CD8-positive, alpha-beta memory T cell (primary cell): ENCODE measurements around the gene NEUROG2. TPM values are rescaled to one million over a fixed set of nuclear protein-coding genes. Genes with fewer than 3 reads are reported as not detected.
"Not testable (repeated sequence)": the region's sequence is repeated elsewhere in the genome, so short reads cannot be mapped to it uniquely, and the experiment has no call there.

ENCODE experiments used
- CTCF ChIA-PET: fragments of 350-600 bp; sonication (Branson Sonifier 250); formaldehyde crosslinking; loops from one replicate; lab custom pipeline; 2021; ENCODE audit warnings: antibody characterized with exemption; lab: Charles Lee
- POLR2A ChIA-PET: fragments of 350-600 bp; sonication (Branson Sonifier 250); formaldehyde crosslinking; loops from one replicate; lab custom pipeline; 2021; ENCODE audit warnings: antibody characterized with exemption; lab: Charles Lee
- DNase-seq, 5 donors: peaks; one replicate each; pipeline versions ENCODE4 v3.0.0 to v3.0.0-alpha.2; 2020 to 2022; ENCODE audit warnings: mixed read lengths in 1 of 5
- H3K27ac ChIP-seq: one replicate; pipeline ENCODE4 v1.7.0; 2013; ENCODE audit warnings: low read depth, mild to moderate bottlenecking, low read length, moderate library complexity
- H3K27me3 ChIP-seq: 2 replicates; pipeline ENCODE4 v1.7.0; 2013; ENCODE audit warnings: low read length, mild to moderate bottlenecking; ENCODE audit not compliant: insufficient read depth, poor library complexity, severe bottlenecking
- H3K36me3 ChIP-seq: 2 replicates; pipeline ENCODE4 v1.7.0; 2013; ENCODE audit warnings: mild to moderate bottlenecking, low read length, moderate library complexity; ENCODE audit not compliant: insufficient read depth
- H3K4me1 ChIP-seq: 2 replicates; pipeline ENCODE4 v1.7.0; 2013; ENCODE audit warnings: mild to moderate bottlenecking, low read length, moderate library complexity; ENCODE audit not compliant: insufficient read depth
- H3K4me3 ChIP-seq: 2 replicates; pipeline ENCODE4 v1.7.0; 2013; ENCODE audit warnings: mild to moderate bottlenecking, low read length
- H3K9me3 ChIP-seq: 2 replicates; pipeline ENCODE4 v1.7.0; 2013; ENCODE audit warnings: mild to moderate bottlenecking, low read length
- H3K27ac Mint-ChIP-seq, 8 donors: one replicate each; pipeline ENCODE4 v1.8.0; 2020 to 2021; ENCODE audit warnings: mixed read lengths in 8 of 8, mild to moderate bottlenecking in 6 of 8, inconsistent platforms in 3 of 8, moderate library complexity in 3 of 8
- H3K27me3 Mint-ChIP-seq, 2 donors: one replicate each; pipeline ENCODE4 v1.8.0; 2020 to 2021; ENCODE audit warnings: mixed read lengths in 2 of 2, mild to moderate bottlenecking in 1 of 2, moderate library complexity in 1 of 2
- H3K36me3 Mint-ChIP-seq, 3 donors: one replicate each; pipeline ENCODE4 v1.8.0; 2020 to 2021; ENCODE audit warnings: mixed read lengths in 3 of 3, inconsistent platforms in 1 of 3, mild to moderate bottlenecking in 1 of 3
- H3K4me1 Mint-ChIP-seq, 3 donors: one replicate each; pipeline ENCODE4 v1.8.0; 2020 to 2021; ENCODE audit warnings: mixed read lengths in 3 of 3, inconsistent platforms in 1 of 3, mild to moderate bottlenecking in 1 of 3
- H3K4me3 Mint-ChIP-seq, 7 donors: one replicate each; pipeline ENCODE4 v1.8.0; 2020 to 2021; ENCODE audit warnings: mixed read lengths in 7 of 7, mild to moderate bottlenecking in 6 of 7, moderate library complexity in 4 of 7, inconsistent platforms in 2 of 7
- H3K9me3 Mint-ChIP-seq, 5 donors: one replicate each; pipeline ENCODE4 v1.8.0; 2020 to 2022; ENCODE audit warnings: mixed read lengths in 5 of 5, mild to moderate bottlenecking in 3 of 5, moderate library complexity in 2 of 5, inconsistent platforms in 1 of 5
- polyA plus RNA-seq: library from polyadenylated mRNA; unstranded; fragments of 300-500 nt; fragmentation: Illumina TruSeq; gene quantifications from one replicate; pipeline ENCODE4 v1.2.3, GENCODE V29; 2021
- total RNA-seq, 2 experiments: library from RNA; stranded (reverse); gene quantifications; one replicate each; pipeline ENCODE4 v1.2.3, GENCODE V29; 2021

NEUROG2 gene
- total and polyA plus RNA-seq, 3 experiments from 2014 or later, result not detected

GRCh38 chr4:112502871-112503270, 13.1 kb downstream of the NEUROG2 start:
- no peaks in the 10 kb centered on the region for H3K9me3 ChIP-seq
- H3K4me1 Mint-ChIP-seq, result no peaks in the 10 kb centered on the region
- no peaks in the 10 kb centered on the region for H3K36me3 ChIP-seq
- ChIA-PET POLR2A (no interaction called here), CTCF (interaction anchor here (1.2 kb wide), 1 partner anchor 21 kb away, joined by 5 read pairs; no protein-coding TSS in a partner anchor)
- no peak overlapping the region for H3K27ac ChIP-seq
- H3K27me3 Mint-ChIP-seq, result peaks cover 8 to 72% of the 10 kb centered on the region in 2 donors
- no peaks in the 10 kb centered on the region for H3K36me3 Mint-ChIP-seq
- peaks cover 6% of the 10 kb centered on the region for H3K27me3 ChIP-seq
- no peaks in the 10 kb centered on the region for H3K9me3 Mint-ChIP-seq
- no peak overlapping the region for H3K4me3 Mint-ChIP-seq
- no peak overlapping the region for H3K4me3 ChIP-seq
- no peaks in the 10 kb centered on the region for H3K4me1 ChIP-seq
- no peak for DNase-seq
- peak overlapping the region in 1 of 8 donors; percentile 27 for H3K27ac Mint-ChIP-seq

- H3K27ac Mint-ChIP-seq, result no peak overlapping the region
- H3K27me3 ChIP-seq, result no peaks in the 10 kb centered on the region
- no peaks in the 10 kb centered on the region for H3K9me3 ChIP-seq
- H3K9me3 Mint-ChIP-seq, result peaks cover 13 to 23% (median 14%) of the 10 kb centered on the region in 5 donors
- no peaks in the 10 kb centered on the region for H3K36me3 ChIP-seq
- CTCF ChIA-PET, result no interaction called here
- H3K4me3 ChIP-seq, result no peak overlapping the region
- DNase-seq, result no peak
- no peak overlapping the region for H3K4me3 Mint-ChIP-seq
- H3K4me1 ChIP-seq, result no peaks in the 10 kb centered on the region
- POLR2A ChIA-PET, result no interaction called here
- peaks cover 8 to 22% of the 10 kb centered on the region in 2 donors for H3K27me3 Mint-ChIP-seq
- no peak overlapping the region for H3K27ac ChIP-seq
- H3K36me3 Mint-ChIP-seq, result peaks cover 0 to 6% (median 0%) of the 10 kb centered on the region in 3 donors
- H3K4me1 Mint-ChIP-seq, result no peaks in the 10 kb centered on the region
Observed at GRCh38 chr4:112492321-112492720, 23.7 kb downstream of the NEUROG2 start.

GRCh38 chr4:112490808-112491207, 25.2 kb downstream of the NEUROG2 start:
- H3K4me3 ChIP-seq, H3K27ac Mint-ChIP-seq, H3K9me3 ChIP-seq, H3K27ac ChIP-seq, CTCF ChIA-PET, H3K27me3 ChIP-seq, H3K4me1 Mint-ChIP-seq, H3K36me3 ChIP-seq, H3K4me1 ChIP-seq, POLR2A ChIA-PET, DNase-seq, H3K36me3 Mint-ChIP-seq, H3K4me3 Mint-ChIP-seq: not testable (repeated sequence)
- Mint-ChIP-seq H3K27me3 (peaks cover 12 to 26% of the 10 kb centered on the region in 2 donors), H3K9me3 (peaks cover 13 to 23% (median 14%) of the 10 kb centered on the region in 5 donors)

GRCh38 chr4:112485930-112486329, 30.1 kb downstream of the NEUROG2 start:
- Histone ChIP-seq H3K9me3 (no peaks in the 10 kb centered on the region), H3K27me3 (no peaks in the 10 kb centered on the region), H3K27ac (no peak overlapping the region), H3K4me3 (no peak overlapping the region), H3K36me3 (no peaks in the 10 kb centered on the region), H3K4me1 (no peaks in the 10 kb centered on the region)
- CTCF ChIA-PET, result no interaction called here
- POLR2A ChIA-PET, result interaction anchor here (0.6 kb wide), 1 partner anchor 9 kb away, joined by 6 read pairs; no protein-coding TSS in a partner anchor
- peaks cover 14 to 27% of the 10 kb centered on the region in 2 donors for H3K27me3 Mint-ChIP-seq
- H3K4me1 Mint-ChIP-seq, result no peaks in the 10 kb centered on the region
- no peak overlapping the region for H3K27ac Mint-ChIP-seq
- H3K36me3 Mint-ChIP-seq, result peaks cover 0 to 1% (median 0%) of the 10 kb centered on the region in 3 donors
- no peak for DNase-seq
- peaks cover 17 to 29% (median 21%) of the 10 kb centered on the region in 5 donors for H3K9me3 Mint-ChIP-seq
- H3K4me3 Mint-ChIP-seq, result no peak overlapping the region

- no peak overlapping the region for H3K4me3 Mint-ChIP-seq
- H3K9me3 Mint-ChIP-seq, result peaks cover 0 to 9% (median 4%) of the 10 kb centered on the region in 5 donors
- DNase-seq, result no peak
- Histone ChIP-seq H3K9me3 (no peaks in the 10 kb centered on the region), H3K27ac (no peak overlapping the region), H3K27me3 (no peaks in the 10 kb centered on the region), H3K4me1 (no peaks in the 10 kb centered on the region), H3K36me3 (no peaks in the 10 kb centered on the region), H3K4me3 (no peak overlapping the region)
- no peaks in the 10 kb centered on the region for H3K4me1 Mint-ChIP-seq
- CTCF ChIA-PET, result no interaction called here
- H3K36me3 Mint-ChIP-seq, result no peaks in the 10 kb centered on the region
- POLR2A ChIA-PET, result no interaction called here
- peaks cover 12 to 20% of the 10 kb centered on the region in 2 donors for H3K27me3 Mint-ChIP-seq
- H3K27ac Mint-ChIP-seq, result no peak overlapping the region
Observed at GRCh38 chr4:112473985-112474384, 42.0 kb downstream of the NEUROG2 start.

GRCh38 chr4:112472318-112472717, 43.7 kb downstream of the NEUROG2 start:
- no peaks in the 10 kb centered on the region for H3K36me3 Mint-ChIP-seq
- Histone ChIP-seq H3K4me3 (no peak overlapping the region), H3K9me3 (no peaks in the 10 kb centered on the region), H3K4me1 (no peaks in the 10 kb centered on the region), H3K27me3 (no peaks in the 10 kb centered on the region), H3K36me3 (no peaks in the 10 kb centered on the region), H3K27ac (no peak overlapping the region)
- ChIA-PET CTCF (no interaction called here), POLR2A (no interaction called here)
- H3K27ac Mint-ChIP-seq, result no peak overlapping the region
- H3K4me1 Mint-ChIP-seq, result no peaks in the 10 kb centered on the region
- no peak for DNase-seq
- peaks cover 0 to 6% (median 0%) of the 10 kb centered on the region in 5 donors for H3K9me3 Mint-ChIP-seq
- H3K27me3 Mint-ChIP-seq, result peaks cover 10% of the 10 kb centered on the region in 2 donors
- no peak overlapping the region for H3K4me3 Mint-ChIP-seq

Other genes starting within 250 kb of the NEUROG2 start
- gene TIFA, start 230.3 kb downstream of the NEUROG2 start, total RNA-seq, result 10 to 100 TPM; 33.6 to 34.7 TPM
- 48.8 TPM for gene TIFA, start 230.3 kb downstream of the NEUROG2 start, polyA plus RNA-seq
- gene ALPK1, start 218.8 kb downstream of the NEUROG2 start, total RNA-seq, result 1 to 10 TPM; 2.5 to 3.1 TPM
- gene ALPK1, start 218.8 kb downstream of the NEUROG2 start, polyA plus RNA-seq, result 1.1 TPM
- gene ZGRF1, start 120.7 kb upstream of the NEUROG2 start, total RNA-seq, result 10 to 100 TPM; 22.9 to 26.9 TPM
- gene ZGRF1, start 120.7 kb upstream of the NEUROG2 start, polyA plus RNA-seq, result 0.92 TPM
- gene LARP7, start 121.0 kb upstream of the NEUROG2 start, total RNA-seq, result 10 to 100 TPM; 46.1 to 48.5 TPM
- gene LARP7, start 121.0 kb upstream of the NEUROG2 start, polyA plus RNA-seq, result 51.4 TPM